Aortic smooth muscle cell (primary cell): Measurements from ENCODE around the gene PHF1. TPM values are rescaled to one million over a fixed set of nuclear protein-coding genes. Genes with fewer than 3 reads are reported as not detected.

Experiments used
- total RNA-seq: library from RNA; depleted of rRNA; stranded (reverse); fragments of >200 nt; gene quantifications from 2 replicates; pipeline ENCODE4 v1.2.3, GENCODE V29; 2014

The PHF1 gene
- 20.1 and 21.9 TPM in 2 replicates for total RNA-seq

DNA sequence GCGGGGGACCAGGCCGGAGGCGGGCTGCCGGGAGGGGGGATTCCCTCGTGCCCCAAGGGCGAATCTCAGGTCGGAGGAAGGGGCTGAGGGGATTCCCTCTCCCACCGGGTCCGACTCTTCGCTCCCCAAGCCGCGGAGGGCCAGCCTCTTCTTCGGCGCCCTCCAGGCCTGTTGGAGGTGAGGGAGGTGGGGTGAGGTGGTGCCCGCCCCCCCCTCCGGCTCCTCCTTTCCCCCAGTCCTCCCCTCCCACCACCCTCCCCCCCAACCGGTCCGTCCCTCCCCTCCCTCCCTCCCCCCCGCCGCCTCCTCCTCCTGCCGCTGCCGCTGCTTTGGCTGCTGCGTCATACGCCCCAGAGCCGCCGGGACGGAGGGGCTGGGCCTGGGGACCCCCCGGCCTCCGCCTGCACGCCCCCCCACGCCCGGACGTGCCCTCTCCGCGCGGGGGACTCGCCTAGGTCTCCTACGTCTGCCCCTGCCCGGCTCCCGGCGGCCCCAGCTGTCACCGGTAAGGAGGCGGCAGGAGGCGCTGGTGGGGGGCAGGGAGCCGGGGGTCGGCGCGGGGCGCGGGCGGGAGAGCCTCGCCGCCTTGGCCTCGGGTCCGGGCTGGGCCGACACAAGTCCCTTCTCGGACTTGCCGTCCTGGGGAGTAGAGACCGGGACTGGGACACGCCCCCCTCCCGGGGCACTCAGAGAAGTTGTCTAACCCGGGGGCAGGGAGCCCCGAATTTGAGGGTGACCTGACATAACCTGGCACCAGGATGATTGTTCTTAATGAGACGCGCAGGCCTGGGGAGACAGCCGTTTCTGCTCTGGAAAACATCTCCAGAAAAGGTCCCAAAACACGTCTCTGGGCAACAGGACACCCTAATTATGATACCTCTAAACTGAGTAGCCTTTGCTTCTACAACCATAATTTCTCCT lies at the start of gene PHF1:
TSS of gene PHF1 (plus strand) at position 304 of the 921 bp plus-strand sequence. CDS start 1,250 bp downstream, outside the sequence.

DNA sequence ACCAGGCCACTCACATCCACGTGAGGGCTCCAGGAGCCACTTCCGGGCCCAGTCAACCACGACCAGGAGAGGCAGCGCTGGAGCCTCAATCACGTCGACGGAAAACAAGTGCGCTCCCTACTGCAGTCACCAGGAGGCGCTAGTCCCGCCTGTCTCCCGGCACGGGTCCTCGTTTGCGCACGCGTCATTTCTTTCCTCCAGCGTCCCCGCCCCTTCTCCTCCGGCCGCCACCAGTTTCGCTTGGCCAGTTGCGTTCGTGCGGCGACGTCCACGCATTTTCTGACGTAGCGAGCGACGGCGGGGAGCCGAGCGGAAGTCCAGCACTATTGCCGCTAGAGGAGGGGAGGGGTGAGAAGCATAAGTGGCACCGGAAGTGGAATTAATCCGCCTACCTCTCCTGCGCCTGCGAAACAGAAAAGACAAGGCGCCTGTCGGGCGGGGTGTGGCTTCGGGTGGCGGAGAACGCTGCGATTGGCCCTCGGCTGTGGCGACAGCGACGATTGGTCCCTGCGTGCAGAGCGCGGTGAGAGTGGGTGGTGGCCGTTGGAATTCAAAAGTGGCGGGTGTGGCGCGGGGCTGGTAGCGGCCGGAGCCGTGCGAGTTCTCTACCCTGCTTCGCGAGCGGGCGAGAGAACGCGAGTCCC lies 19.4 kb upstream of the PHF1 start, which contains the start of gene KIFC1:
TSS of gene KIFC1 (plus strand) at position 546 of the 644 bp plus-strand sequence. CDS start 163 bp downstream, outside the sequence.

DNA sequence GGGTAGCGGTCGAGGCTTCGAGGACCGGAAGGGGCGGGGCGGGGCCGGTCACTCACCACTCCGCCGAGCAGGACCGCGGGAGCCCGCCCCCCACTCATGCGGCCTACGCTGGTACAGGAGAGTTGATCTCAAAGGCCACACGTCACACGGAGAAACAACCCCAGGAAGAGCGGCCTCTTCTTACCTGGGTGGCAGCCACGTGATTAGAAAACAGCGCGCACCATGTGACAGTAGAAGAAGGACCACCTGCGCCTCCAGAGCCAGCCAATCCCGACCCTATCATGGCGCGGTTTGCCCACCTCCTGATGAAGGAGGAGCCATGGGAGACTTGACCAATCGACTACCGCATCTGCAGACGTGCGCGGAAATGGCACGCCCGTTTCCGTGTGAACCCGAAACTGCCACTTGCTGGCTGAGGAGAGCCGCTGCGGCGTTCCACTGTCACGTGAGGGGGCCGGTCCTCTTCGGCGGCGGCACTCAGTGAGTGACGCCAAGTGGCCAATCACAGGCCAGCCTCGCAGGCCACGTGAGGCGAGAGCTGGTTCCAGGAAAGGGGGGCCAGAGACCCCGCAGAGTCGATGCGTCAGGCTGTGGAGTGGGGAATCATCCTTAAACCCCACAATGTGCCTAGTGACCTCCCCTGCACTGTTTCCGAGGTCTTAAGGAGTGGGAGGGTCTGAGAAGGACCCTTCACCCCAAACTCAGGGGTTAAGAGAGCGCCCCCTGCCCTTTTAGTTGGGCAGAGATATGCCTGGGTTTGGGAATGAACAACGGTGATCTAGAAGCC lies 7.3 kb downstream of the PHF1 start, which contains the start of gene CUTA:
TSS of gene CUTA (minus strand) at position 205 of the 787 bp plus-strand sequence. CDS start at position 98, 107 bp downstream.

DNA sequence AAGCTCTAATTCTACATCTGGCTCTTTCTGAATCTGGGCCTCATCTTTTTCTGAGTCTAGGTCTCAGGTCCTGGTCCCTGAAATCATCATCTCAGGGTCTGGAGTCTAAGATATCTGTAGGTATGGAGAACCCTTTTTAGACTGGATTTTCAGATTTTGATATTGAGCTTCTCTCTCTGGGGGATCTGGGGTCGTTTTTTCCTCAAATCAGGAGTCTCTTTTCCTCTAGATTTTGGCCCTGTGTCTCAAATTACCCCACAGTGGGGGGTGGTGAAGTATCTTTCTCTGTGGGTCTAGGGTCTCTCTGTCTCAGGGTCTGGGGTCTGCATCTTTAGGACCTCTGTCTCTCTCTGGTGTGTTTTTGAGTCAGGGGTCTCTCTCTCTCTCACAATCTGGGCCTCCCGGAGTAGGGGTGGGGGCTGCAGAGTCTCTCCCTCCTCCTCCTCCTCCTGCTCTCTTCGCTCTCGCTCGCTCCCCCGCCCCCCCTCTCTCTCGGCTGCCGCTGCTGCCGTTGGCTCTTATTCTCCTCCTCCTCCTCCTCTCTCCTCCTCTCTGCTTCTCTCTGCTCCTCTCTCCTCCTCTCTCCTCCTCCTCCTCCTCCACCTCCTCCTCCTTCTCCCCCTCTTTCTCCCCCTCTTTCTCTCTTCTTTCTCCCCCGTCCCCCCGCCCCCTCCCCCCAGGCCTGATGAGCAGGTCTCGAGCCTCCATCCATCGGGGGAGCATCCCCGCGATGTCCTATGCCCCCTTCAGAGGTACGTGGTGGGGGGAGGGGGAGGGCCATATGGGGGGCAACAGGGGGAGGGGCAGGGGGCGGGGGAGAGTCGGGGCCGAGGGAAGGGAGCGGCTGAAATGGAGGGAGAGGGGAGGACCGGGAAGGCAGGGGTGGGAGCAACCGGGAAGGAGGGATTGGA lies 9.0 kb downstream of the PHF1 start, which contains the start of gene SYNGAP1:
TSS of gene SYNGAP1 (plus strand) at position 486 of the 911 bp plus-strand sequence. CDS start at position 686, 200 bp downstream.

DNA sequence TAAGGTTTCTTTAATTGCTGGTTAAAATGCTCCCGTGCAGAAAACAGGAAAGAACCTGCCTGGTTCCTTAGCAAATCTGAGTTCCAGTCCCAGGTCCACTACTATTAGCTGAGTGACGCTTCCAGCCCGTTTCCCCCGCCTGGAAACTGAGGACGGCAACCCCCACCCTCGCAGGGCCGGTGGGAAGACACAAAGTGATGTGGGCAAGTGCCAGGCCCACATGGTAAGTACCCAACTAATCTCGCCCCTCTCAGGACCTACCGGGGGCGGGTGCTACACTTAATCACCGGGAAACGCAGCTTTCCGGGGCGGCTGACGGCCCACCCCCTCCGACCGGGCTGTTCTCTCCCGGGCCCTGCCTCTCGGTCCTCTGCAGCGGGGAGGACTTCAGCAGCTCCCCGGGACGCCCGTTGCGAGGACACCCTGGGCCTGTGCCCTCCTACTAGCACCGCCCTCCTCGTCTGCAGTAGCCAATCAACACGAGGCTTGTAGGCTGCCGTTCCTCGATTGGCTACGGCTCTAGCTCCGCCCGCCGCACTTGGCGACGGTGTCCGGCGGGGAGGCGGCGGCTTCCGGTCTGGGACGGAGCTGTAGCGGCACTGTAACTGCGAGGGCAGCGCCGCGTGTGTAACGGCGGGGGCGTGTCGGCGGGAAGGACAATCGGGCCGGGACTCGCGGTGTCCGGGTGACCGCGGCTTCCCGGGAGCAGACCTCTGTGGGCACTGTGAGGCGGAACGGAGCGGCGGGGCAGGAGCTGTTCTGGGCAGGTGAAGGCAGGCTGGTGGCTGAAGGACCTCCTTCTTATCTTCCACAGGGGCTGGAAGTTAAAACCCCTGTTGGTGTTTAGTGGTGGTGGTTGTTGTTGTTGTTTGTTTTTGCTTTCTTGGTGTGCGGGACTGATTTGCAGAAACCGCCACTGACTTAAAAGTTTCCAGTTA lies 43.5 kb downstream of the PHF1 start, which contains the start of gene ZBTB9:
TSS of gene ZBTB9 (plus strand) at position 568 of the 938 bp plus-strand sequence. CDS start 525 bp downstream, outside the sequence.

Other genes with a start within 250 kb of the PHF1 start
- 0.12 and 0.13 TPM in 2 replicates for gene COL11A2, start 218.5 kb upstream of the PHF1 start, total RNA-seq
- 25.1 and 25.2 TPM in 2 replicates for gene RXRB, start 210.3 kb upstream of the PHF1 start, total RNA-seq
- gene SLC39A7, start 210.1 kb upstream of the PHF1 start, total RNA-seq = 170 and 210 TPM in 2 replicates
- 8.6 and 12.6 TPM in 2 replicates for gene HSD17B8, start 206.4 kb upstream of the PHF1 start, total RNA-seq
- 31.0 and 35.0 TPM in 2 replicates for gene RING1, start 202.5 kb upstream of the PHF1 start, total RNA-seq
- 45.0 and 52.2 TPM in 2 replicates for gene VPS52, start 139.1 kb upstream of the PHF1 start, total RNA-seq
- 4,494 and 5,354 TPM in 2 replicates for gene RPS18, start 138.9 kb upstream of the PHF1 start, total RNA-seq
- gene B3GALT4, start 133.9 kb upstream of the PHF1 start, total RNA-seq = 10.0 and 12.2 TPM in 2 replicates
- 66.6 and 112 TPM in 2 replicates for gene WDR46, start 121.8 kb upstream of the PHF1 start, total RNA-seq
- gene PFDN6, start 121.4 kb upstream of the PHF1 start, total RNA-seq = 38.6 and 53.1 TPM in 2 replicates
- 27.7 and 33.5 TPM in 2 replicates for gene RGL2, start 112.1 kb upstream of the PHF1 start, total RNA-seq
- gene TAPBP, start 96.9 kb upstream of the PHF1 start, total RNA-seq = 42.9 and 51.9 TPM in 2 replicates
- gene ZBTB22, start 93.3 kb upstream of the PHF1 start, total RNA-seq = 22.2 and 23.8 TPM in 2 replicates
- 56.1 and 61.8 TPM in 2 replicates for gene DAXX, start 88.1 kb upstream of the PHF1 start, total RNA-seq
- 10.3 and 18.8 TPM in 2 replicates for gene KIFC1, start 19.2 kb upstream of the PHF1 start, total RNA-seq
- 133 and 181 TPM in 2 replicates for gene CUTA, start 7.1 kb downstream of the PHF1 start, total RNA-seq
- 2.4 and 4.4 TPM in 2 replicates for gene SYNGAP1, start 9.1 kb downstream of the PHF1 start, total RNA-seq
- 4.4 and 4.8 TPM in 2 replicates for gene ZBTB9, start 43.6 kb downstream of the PHF1 start, total RNA-seq
- 10.8 and 12.6 TPM in 2 replicates for gene BAK1, start 169.3 kb downstream of the PHF1 start, total RNA-seq
- gene ITPR3, start 210.3 kb downstream of the PHF1 start, total RNA-seq = 27.5 and 28.9 TPM in 2 replicates